ENCODE results near the gene RAB1A.

The RAB1A gene

GRCh38 chr2:65146078-65146477 lies 16.2 kb upstream of the RAB1A start:
- no peaks in the 10 kb centered on the region for H3K4me1 ChIP-seq (ENCODE audit: control insufficient read depth, low read depth, low read length)
- H3K79me2 ChIP-seq (ENCODE audit: control insufficient read depth, insufficient read depth, low read length) = no peaks in the 10 kb centered on the region
- H2BK5ac ChIP-seq (ENCODE audit: low read length) = no peak overlapping the region
- no peak for DNase-seq
- no peaks in the 10 kb centered on the region for H3K79me1 ChIP-seq (ENCODE audit: low read length)
- no peak overlapping the region for H3K4me2 ChIP-seq (ENCODE audit: low read length)
- H3K56ac ChIP-seq (ENCODE audit: low read length) = no peak overlapping the region
- H3K27me3 ChIP-seq (ENCODE audit: insufficient read depth, low read length, poor library complexity) = no peaks in the 10 kb centered on the region
- H3K9ac ChIP-seq (ENCODE audit: low read length) = no peak overlapping the region
- H4K8ac ChIP-seq (ENCODE audit: low read depth, low read length) = no peak overlapping the region
- H3K4me3 ChIP-seq (ENCODE audit: low read length) = no peak overlapping the region
- no peak overlapping the region for H3K4ac ChIP-seq (ENCODE audit: low read depth, low read length)
- H4K5ac ChIP-seq (ENCODE audit: low read length) = no peak overlapping the region
- no peak overlapping the region for H3K23ac ChIP-seq (ENCODE audit: low read length)
- no peak overlapping the region for H3K18ac ChIP-seq (ENCODE audit: low read length)
- H2BK120ac ChIP-seq (ENCODE audit: low read depth, low read length) = no peak overlapping the region
- no peak overlapping the region for H3K27ac ChIP-seq (ENCODE audit: low read depth, low read length)
- WGBS (ENCODE audit: extremely low coverage, insufficient coverage, low lambda C conversion rate) = no CpG with 5 or more reads among the region's 3 CpGs
- H3K36me3 ChIP-seq (ENCODE audit: control insufficient read depth, insufficient read depth, low read length) = no peaks in the 10 kb centered on the region
- no peak overlapping the region for H2AK5ac ChIP-seq (ENCODE audit: low read length)
- H2BK15ac ChIP-seq (replicated peaks; ENCODE audit: low read depth) = no peak overlapping the region

GRCh38 chr2:65144571-65144970 lies 14.7 kb upstream of the RAB1A start:
- Histone ChIP-seq H3K4me1 (ENCODE audit: control insufficient read depth, low read depth, low read length) (no peaks in the 10 kb centered on the region), H2BK15ac (replicated peaks; ENCODE audit: low read depth) (no peak overlapping the region), H3K4ac (ENCODE audit: low read depth, low read length) (no peak overlapping the region), H3K9ac (ENCODE audit: low read length) (no peak overlapping the region), H2AK5ac (ENCODE audit: low read length) (no peak overlapping the region), H3K36me3 (ENCODE audit: control insufficient read depth, insufficient read depth, low read length) (no peaks in the 10 kb centered on the region), H3K18ac (ENCODE audit: low read length) (no peak overlapping the region), H3K4me3 (ENCODE audit: low read length) (no peak overlapping the region), H3K23ac (ENCODE audit: low read length) (no peak overlapping the region), H3K79me1 (ENCODE audit: low read length) (no peaks in the 10 kb centered on the region), H2BK120ac (ENCODE audit: low read depth, low read length) (no peak overlapping the region), H4K5ac (ENCODE audit: low read length) (no peak overlapping the region), H4K8ac (ENCODE audit: low read depth, low read length) (no peak overlapping the region), H2BK5ac (ENCODE audit: low read length) (no peak overlapping the region), H3K27me3 (ENCODE audit: insufficient read depth, low read length, poor library complexity) (no peaks in the 10 kb centered on the region), H3K79me2 (ENCODE audit: control insufficient read depth, insufficient read depth, low read length) (no peaks in the 10 kb centered on the region), H3K27ac (ENCODE audit: low read depth, low read length) (no peak overlapping the region), H3K56ac (ENCODE audit: low read length) (no peak overlapping the region), H3K4me2 (ENCODE audit: low read length) (no peak overlapping the region)
- no CpG with 5 or more reads among the region's 2 CpGs for WGBS (ENCODE audit: extremely low coverage, insufficient coverage, low lambda C conversion rate)
- no peak for DNase-seq

- Histone ChIP-seq H3K27ac (ENCODE audit: low read depth, low read length) (no peak overlapping the region), H2BK5ac (ENCODE audit: low read length) (no peak overlapping the region), H2BK15ac (replicated peaks; ENCODE audit: low read depth) (no peak overlapping the region), H3K79me1 (ENCODE audit: low read length) (no peaks in the 10 kb centered on the region), H2BK120ac (ENCODE audit: low read depth, low read length) (no peak overlapping the region), H3K18ac (ENCODE audit: low read length) (no peak overlapping the region), H3K4ac (ENCODE audit: low read depth, low read length) (no peak overlapping the region), H3K27me3 (ENCODE audit: insufficient read depth, low read length, poor library complexity) (no peaks in the 10 kb centered on the region), H3K79me2 (ENCODE audit: control insufficient read depth, insufficient read depth, low read length) (no peaks in the 10 kb centered on the region), H3K23ac (ENCODE audit: low read length) (no peak overlapping the region), H3K9ac (ENCODE audit: low read length) (no peak overlapping the region), H3K36me3 (ENCODE audit: control insufficient read depth, insufficient read depth, low read length) (no peaks in the 10 kb centered on the region), H3K4me2 (ENCODE audit: low read length) (no peak overlapping the region), H3K56ac (ENCODE audit: low read length) (no peak overlapping the region), H3K4me3 (ENCODE audit: low read length) (no peak overlapping the region), H4K5ac (ENCODE audit: low read length) (no peak overlapping the region), H2AK5ac (ENCODE audit: low read length) (no peak overlapping the region), H3K4me1 (ENCODE audit: control insufficient read depth, low read depth, low read length) (no peaks in the 10 kb centered on the region), H4K8ac (ENCODE audit: low read depth, low read length) (no peak overlapping the region)
- DNase-seq = no peak
Measured at GRCh38 chr2:65142515-65142914, 12.6 kb upstream of the RAB1A start.

GRCh38 chr2:65137197-65137775 lies 7.4 kb upstream of the RAB1A start:
- no peaks in the 10 kb centered on the region for H3K36me3 ChIP-seq (ENCODE audit: control insufficient read depth, insufficient read depth, low read length)
- no peaks in the 10 kb centered on the region for H3K79me2 ChIP-seq (ENCODE audit: control insufficient read depth, insufficient read depth, low read length)
- H3K4ac ChIP-seq (ENCODE audit: low read depth, low read length) = no peak overlapping the region
- DNase-seq = peak; percentile 37
- no peak overlapping the region for H2BK15ac ChIP-seq (replicated peaks; ENCODE audit: low read depth)
- no peak overlapping the region for H3K4me2 ChIP-seq (ENCODE audit: low read length)
- no peak overlapping the region for H2BK5ac ChIP-seq (ENCODE audit: low read length)
- H3K56ac ChIP-seq (ENCODE audit: low read length) = no peak overlapping the region
- no peak overlapping the region for H4K5ac ChIP-seq (ENCODE audit: low read length)
- H3K27ac ChIP-seq (ENCODE audit: low read depth, low read length) = no peak overlapping the region
- H3K4me3 ChIP-seq (ENCODE audit: low read length) = no peak overlapping the region
- no peak overlapping the region for H3K18ac ChIP-seq (ENCODE audit: low read length)
- H3K79me1 ChIP-seq (ENCODE audit: low read length) = no peaks in the 10 kb centered on the region
- no peaks in the 10 kb centered on the region for H3K27me3 ChIP-seq (ENCODE audit: insufficient read depth, low read length, poor library complexity)
- no peaks in the 10 kb centered on the region for H3K4me1 ChIP-seq (ENCODE audit: control insufficient read depth, low read depth, low read length)
- H2AK5ac ChIP-seq (ENCODE audit: low read length) = no peak overlapping the region
- H2BK120ac ChIP-seq (ENCODE audit: low read depth, low read length) = no peak overlapping the region
- no peak overlapping the region for H3K23ac ChIP-seq (ENCODE audit: low read length)
- no CpG with 5 or more reads among the region's 2 CpGs for WGBS (ENCODE audit: extremely low coverage, insufficient coverage, low lambda C conversion rate)
- H4K8ac ChIP-seq (ENCODE audit: low read depth, low read length) = no peak overlapping the region
- H3K9ac ChIP-seq (ENCODE audit: low read length) = no peak overlapping the region

DNA sequence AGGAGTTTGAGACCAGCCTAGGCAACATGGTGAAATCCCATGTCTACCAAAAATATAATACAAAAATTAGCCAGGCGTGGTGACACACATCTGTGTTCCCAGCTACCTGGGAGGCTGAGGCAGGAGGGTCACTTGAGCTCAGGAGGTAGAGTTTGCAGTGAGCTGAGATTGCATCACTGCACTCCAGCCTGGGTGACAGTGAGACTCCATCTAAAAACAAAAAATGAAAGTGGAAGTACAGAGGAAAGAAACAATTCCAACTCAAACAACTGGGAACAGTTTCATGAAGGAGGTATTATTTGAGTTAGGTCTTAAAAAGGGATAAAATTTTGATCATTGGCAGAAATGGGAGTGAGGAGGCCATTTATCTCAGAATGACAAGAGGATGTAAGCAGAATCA lies 6.3 kb upstream of the RAB1A start:
- H3K79me1 ChIP-seq (ENCODE audit: low read length) = no peaks in the 10 kb centered on the region
- no peak overlapping the region for H3K4me2 ChIP-seq (ENCODE audit: low read length)
- H4K5ac ChIP-seq (ENCODE audit: low read length) = no peak overlapping the region
- no peaks in the 10 kb centered on the region for H3K36me3 ChIP-seq (ENCODE audit: control insufficient read depth, insufficient read depth, low read length)
- no peak overlapping the region for H3K4me3 ChIP-seq (ENCODE audit: low read length)
- H2BK15ac ChIP-seq (replicated peaks; ENCODE audit: low read depth) = no peak overlapping the region
- no peak overlapping the region for H3K4ac ChIP-seq (ENCODE audit: low read depth, low read length)
- no peaks in the 10 kb centered on the region for H3K79me2 ChIP-seq (ENCODE audit: control insufficient read depth, insufficient read depth, low read length)
- WGBS (ENCODE audit: extremely low coverage, insufficient coverage, low lambda C conversion rate) = no CpG with 5 or more reads among the region's 1 CpG
- H3K23ac ChIP-seq (ENCODE audit: low read length) = no peak overlapping the region
- no peak overlapping the region for H3K56ac ChIP-seq (ENCODE audit: low read length)
- no peak overlapping the region for H3K9ac ChIP-seq (ENCODE audit: low read length)
- H2BK5ac ChIP-seq (ENCODE audit: low read length) = no peak overlapping the region
- no peak overlapping the region for H4K8ac ChIP-seq (ENCODE audit: low read depth, low read length)
- no peaks in the 10 kb centered on the region for H3K4me1 ChIP-seq (ENCODE audit: control insufficient read depth, low read depth, low read length)
- no peak overlapping the region for H2AK5ac ChIP-seq (ENCODE audit: low read length)
- H3K27me3 ChIP-seq (ENCODE audit: insufficient read depth, low read length, poor library complexity) = no peaks in the 10 kb centered on the region
- H3K27ac ChIP-seq (ENCODE audit: low read depth, low read length) = no peak overlapping the region
- no peak overlapping the region for H2BK120ac ChIP-seq (ENCODE audit: low read depth, low read length)
- no peak overlapping the region for H3K18ac ChIP-seq (ENCODE audit: low read length)
- DNase-seq = no peak

DNA sequence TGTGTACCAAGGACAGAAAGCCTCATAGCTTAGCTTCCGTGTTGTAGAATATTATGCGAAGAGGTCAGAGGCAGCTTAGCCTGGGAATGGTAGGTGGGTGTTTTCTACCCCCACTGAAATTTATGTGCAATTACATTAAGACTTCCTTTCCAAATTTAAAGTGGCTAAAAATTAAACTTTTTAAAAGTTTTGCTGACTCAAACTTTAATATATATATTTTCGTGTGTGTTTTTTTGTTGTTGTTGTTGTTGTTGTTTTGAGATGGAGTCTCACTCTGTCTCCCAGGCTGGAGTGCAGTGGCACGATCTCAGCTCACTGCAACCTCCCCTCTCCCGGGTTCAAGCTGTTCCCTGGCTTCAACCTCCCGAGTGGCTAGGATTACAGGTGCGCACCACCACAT lies 4.3 kb upstream of the RAB1A start:
- Histone ChIP-seq H3K18ac (ENCODE audit: low read length) (no peak overlapping the region), H3K4ac (ENCODE audit: low read depth, low read length) (no peak overlapping the region), H3K27me3 (ENCODE audit: insufficient read depth, low read length, poor library complexity) (no peaks in the 10 kb centered on the region), H2BK5ac (ENCODE audit: low read length) (no peak overlapping the region), H3K4me3 (ENCODE audit: low read length) (no peak overlapping the region), H4K5ac (ENCODE audit: low read length) (no peak overlapping the region), H3K79me2 (ENCODE audit: control insufficient read depth, insufficient read depth, low read length) (peaks cover 3% of the 10 kb centered on the region), H3K4me2 (ENCODE audit: low read length) (no peak overlapping the region), H2BK15ac (replicated peaks; ENCODE audit: low read depth) (no peak overlapping the region), H3K23ac (ENCODE audit: low read length) (no peak overlapping the region), H2AK5ac (ENCODE audit: low read length) (no peak overlapping the region), H3K4me1 (ENCODE audit: control insufficient read depth, low read depth, low read length) (no peaks in the 10 kb centered on the region), H3K79me1 (ENCODE audit: low read length) (peaks cover 1% of the 10 kb centered on the region), H4K8ac (ENCODE audit: low read depth, low read length) (peak overlapping the region; percentile 17), H3K9ac (ENCODE audit: low read length) (no peak overlapping the region), H3K56ac (ENCODE audit: low read length) (no peak overlapping the region), H2BK120ac (ENCODE audit: low read depth, low read length) (no peak overlapping the region), H3K27ac (ENCODE audit: low read depth, low read length) (no peak overlapping the region), H3K36me3 (ENCODE audit: control insufficient read depth, insufficient read depth, low read length) (no peaks in the 10 kb centered on the region)
- no CpG with 5 or more reads among the region's 7 CpGs for WGBS (ENCODE audit: extremely low coverage, insufficient coverage, low lambda C conversion rate)
- DNase-seq = no peak
